HepG2 (cell line): ENCODE measurements around the gene DUSP16. TPM values are rescaled to one million over a fixed set of nuclear protein-coding genes. Genes with fewer than 3 reads are reported as not detected.

Experiments used
- ZNF142 ChIP-seq: sonication (generic); formaldehyde crosslinking; IDR thresholded peaks from 2 replicates; pipeline ENCODE4 v1.4.0; 2020; ENCODE audit warnings: missing genetic modification reagents
- ZNF616 ChIP-seq: sonication (generic); formaldehyde crosslinking; IDR thresholded peaks from 2 replicates; pipeline ENCODE4 v1.5.0; 2020; ENCODE audit warnings: low read depth, mild to moderate bottlenecking, missing genetic modification reagents
- ZNF709 ChIP-seq: sonication (generic); formaldehyde crosslinking; IDR thresholded peaks from 2 replicates; pipeline ENCODE4 v1.5.0; 2020; ENCODE audit warnings: mild to moderate bottlenecking, missing genetic modification reagents
- polyA plus RNA-seq, 8 experiments: library from polyadenylated mRNA; depleted of rRNA in 3 of 8; stranded (reverse) in 7 of 8; unstranded in 1 of 8; fragments of >200 nt; fragmentation: Illumina TruSeq in 4 of 8; extraction: Trizol in 4 of 8; gene quantifications; 2 replicates each; pipeline versions ENCODE4 v1.2.1 to v1.2.3, GENCODE V29; 2011 to 2016; ENCODE audit warnings: low read depth in 4 of 8, missing spikeins in 1 of 8, mixed read lengths in 1 of 8; ENCODE audit not compliant: insufficient read depth in 1 of 8
- total RNA-seq, 5 experiments: library from RNA; depleted of rRNA; stranded (reverse); fragments of >200 nt; fragmentation: Illumina TruSeq; extraction: Trizol; gene quantifications; 2 replicates each; pipeline ENCODE4 v1.2.3, GENCODE V29; 2016; ENCODE audit warnings: low read depth in 1 of 5

Gene DUSP16
- total and polyA plus RNA-seq, 2 of the 13 experiments (the other 11 are each of a cell fraction or from before 2014, with no cell fraction given): 45.7 to 46.6 TPM

- TF ChIP-seq ZNF142 (CRISPR knock-in tag) (no peak), ZNF709 (no peak), ZNF616 (CRISPR knock-in tag) (no peak)
These were observed 137.7 kb downstream of the DUSP16 start (continued) for GRCh38 chr12:12425001-12425400.

Other genes with a start within 250 kb of the DUSP16 start
- gene MANSC1, start 212.6 kb downstream of the DUSP16 start, total RNA-seq (2016; rRNA removed; fragmentation: Illumina TruSeq; extraction: Trizol): 4.2 and 4.4 TPM in 2 replicates
- gene MANSC1, start 212.6 kb downstream of the DUSP16 start, polyA plus RNA-seq (2011; rRNA removed): 1.9 TPM in 2 replicates
- gene BORCS5, start 205.8 kb downstream of the DUSP16 start, total RNA-seq (2016; rRNA removed; fragmentation: Illumina TruSeq; extraction: Trizol): 3.9 and 8.2 TPM in 2 replicates
- 3.3 and 4.7 TPM in 2 replicates for gene BORCS5, start 205.8 kb downstream of the DUSP16 start, polyA plus RNA-seq (2011; rRNA removed)
- gene CREBL2, start 49.0 kb upstream of the DUSP16 start, total RNA-seq (2016; rRNA removed; fragmentation: Illumina TruSeq; extraction: Trizol): 6.9 and 10.1 TPM in 2 replicates
- 8.4 TPM in 2 replicates for gene CREBL2, start 49.0 kb upstream of the DUSP16 start, polyA plus RNA-seq (2011; rRNA removed)
- gene GPR19, start 133.3 kb upstream of the DUSP16 start, total RNA-seq (2016; rRNA removed; fragmentation: Illumina TruSeq; extraction: Trizol): 1.2 and 1.4 TPM in 2 replicates
- 1.5 and 2.0 TPM in 2 replicates for gene GPR19, start 133.3 kb upstream of the DUSP16 start, polyA plus RNA-seq (2011; rRNA removed)
- gene CDKN1B, start 154.5 kb upstream of the DUSP16 start, total RNA-seq (2016; rRNA removed; fragmentation: Illumina TruSeq; extraction: Trizol): 37.2 and 39.6 TPM in 2 replicates
- gene CDKN1B, start 154.5 kb upstream of the DUSP16 start, polyA plus RNA-seq (2011; rRNA removed): 18.8 and 20.1 TPM in 2 replicates
- gene APOLD1, start 222.8 kb upstream of the DUSP16 start, total RNA-seq (2016; rRNA removed; fragmentation: Illumina TruSeq; extraction: Trizol): 0.20 TPM in 1 of 2 replicates, not detected in the other
- gene APOLD1, start 222.8 kb upstream of the DUSP16 start, polyA plus RNA-seq (2011; rRNA removed): 0.16 and 0.84 TPM in 2 replicates